Ovary (tissue), 9 donors: Measurements from ENCODE around the gene ST7. TPM values are rescaled to one million over a fixed set of nuclear protein-coding genes. Genes with fewer than 3 reads are reported as not detected.

ENCODE experiments used
- DNase-seq, 5 donors: peaks; one replicate each; pipeline ENCODE4 v3.0.0-alpha.2; 2019 to 2020
- H3K27ac ChIP-seq, 2 donors: fragments of 200-600 bp; one replicate each; pipeline versions ENCODE4 v1.5.1 to v1.8.0; 2019 to 2022
- H3K27me3 ChIP-seq: fragments of 200-600 bp; one replicate; pipeline ENCODE4 v1.8.0; 2022
- H3K36me3 ChIP-seq: fragments of 200-600 bp; sonication (generic); one replicate; pipeline ENCODE4 v1.5.1; 2019
- H3K4me1 ChIP-seq: one replicate; pipeline ENCODE4 v1.8.1; 2013; ENCODE audit warnings: mild to moderate bottlenecking, moderate library complexity; ENCODE audit not compliant: insufficient read depth
- H3K4me3 ChIP-seq: fragments of 200-600 bp; sonication (generic); one replicate; pipeline ENCODE4 v1.5.1; 2017
- H3K9me3 ChIP-seq, 2 donors: fragments of 200-600 bp in 1 of 2; sonication (generic) in 1 of 2; one replicate each; pipeline versions ENCODE4 v1.5.1 to v1.8.1; 2013 to 2019; ENCODE audit warnings: mild to moderate bottlenecking in 1 of 2, moderate library complexity in 1 of 2
- EP300 ChIP-seq: sonication (generic); formaldehyde crosslinking; IDR thresholded peaks from one replicate; pipeline ENCODE4 v1.6.1; 2017; ENCODE audit warnings: antibody characterized with exemption
- POLR2A ChIP-seq: fragments of 450-650 bp; IDR thresholded peaks from one replicate; pipeline ENCODE4 v1.6.1; 2017; ENCODE audit warnings: antibody characterized with exemption, mild to moderate bottlenecking, moderate library complexity
- WGBS, 3 donors: extraction: QIAGEN DNeasy Blood & Tissue Kit in 1 of 3; methylation state at CpG; one replicate each; pipeline versions ENCODE4 v1.1.5 to v1.1.7; 2013 to 2017; 5-methylcytosine and 5-hydroxymethylcytosine counted together
- intact Hi-C, 4 donors: fragments of 100-400 bp; cut with DNase I; formaldehyde crosslinking; loops; one replicate each; pipeline versions ENCODE4 v1.11.0 to v1.15.1; 2022 to 2023
- polyA plus RNA-seq, 2 donors: library from polyadenylated mRNA; stranded (reverse); fragments of 200-250 nt in 1 of 2; fragments of 350-450 nt in 1 of 2; fragmentation: Illumina TruSeq in 1 of 2; extraction: RNeasy Lipid Tissue Mini Kit (QIAGEN cat#74804) in 1 of 2; gene quantifications; one replicate each; pipeline ENCODE4 v1.2.3, GENCODE V29; 2013 to 2014
- total RNA-seq, 7 donors: library from RNA; depleted of rRNA in 2 of 7; stranded (reverse); fragments of >200 nt in 2 of 7; fragmentation: NEBNext Ultra II Directional in 3 of 7; extraction: Animal tissue kit (Norgen Biotek cat#: 25700) in 3 of 7; gene quantifications; one replicate each; pipeline versions ENCODE4 v1.1.0 to v1.2.4, GENCODE V29; 2016 to 2023
- TF ChIP-seq, protein P1 (sequence below), 3 donors: fragments of 450-650 bp in 2 of 3; fragments of 200-600 bp in 1 of 3; IDR thresholded peaks; one replicate each; pipeline versions ENCODE4 v1.5.1 to v1.8.0; 2016 to 2022; ENCODE audit warnings: antibody characterized with exemption in 3 of 3, mild to moderate bottlenecking in 1 of 3
- donor health status: DM: no; HTN: no; CAD: no; lungs with moderate emphysema.
- donor health status: DM: no; HTN: no; CAD: no.
- donor health status: Bipolar disorder and iron deficiency.
- donor health status: DM: yes; HTN: yes; CAD: no.
- donor health status: DM: no; HTN: no; CAD: no.
- donor health status: DM: yes; HTN: yes; CAD: no.

The ST7 gene
- total and polyA plus RNA-seq, 9 donors: 14.1 to 37.7 (median 18.8) TPM

DNA sequence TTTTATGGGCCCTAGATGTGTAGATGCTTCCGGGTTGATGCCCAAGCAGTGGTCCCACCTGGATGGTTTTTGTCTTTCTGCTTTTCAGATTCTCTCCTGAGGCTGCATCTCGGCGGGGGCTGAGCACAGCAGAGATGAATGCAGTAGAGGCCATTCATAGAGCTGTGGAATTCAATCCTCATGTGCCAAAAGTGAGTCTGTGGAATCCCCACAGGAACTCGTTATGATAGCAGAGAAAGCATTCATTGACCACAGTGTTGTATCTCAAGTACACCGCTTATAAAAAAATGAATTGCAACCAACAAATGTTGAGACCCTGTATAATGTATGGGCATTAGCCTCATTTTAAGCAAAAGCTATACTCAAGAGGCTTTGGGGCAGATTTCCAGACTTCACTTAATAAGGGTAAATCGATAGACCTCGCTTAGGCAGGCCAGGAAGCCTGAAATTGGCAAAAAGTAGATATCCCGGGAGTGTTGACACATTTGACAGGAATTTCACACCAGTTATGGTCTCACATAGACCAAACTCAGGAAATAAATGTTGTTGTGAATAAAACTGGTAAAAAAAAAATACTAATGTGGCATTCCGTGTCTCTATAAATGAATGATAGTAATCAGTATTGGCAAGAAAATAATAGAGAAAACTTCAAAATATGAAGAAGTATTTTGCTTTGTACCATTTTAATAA lies 237.6 kb downstream of the ST7 start:
- Histone ChIP-seq H3K4me1 (no peaks in the 10 kb centered on the region), H3K27me3 (no peaks in the 10 kb centered on the region), H3K4me3 (no peak overlapping the region), H3K27ac (no peak overlapping the region), H3K9me3 (no peaks in the 10 kb centered on the region), H3K36me3 (no peaks in the 10 kb centered on the region)
- no peak for DNase-seq
- WGBS, 3 donors: 85 to 95% (median 91%) methylated on average over 9 of the region's 9 CpGs
- intact Hi-C loops: no loop called here
- TF ChIP-seq EP300 (no peak), POLR2A (no peak)
- TF ChIP-seq, protein P1, sequence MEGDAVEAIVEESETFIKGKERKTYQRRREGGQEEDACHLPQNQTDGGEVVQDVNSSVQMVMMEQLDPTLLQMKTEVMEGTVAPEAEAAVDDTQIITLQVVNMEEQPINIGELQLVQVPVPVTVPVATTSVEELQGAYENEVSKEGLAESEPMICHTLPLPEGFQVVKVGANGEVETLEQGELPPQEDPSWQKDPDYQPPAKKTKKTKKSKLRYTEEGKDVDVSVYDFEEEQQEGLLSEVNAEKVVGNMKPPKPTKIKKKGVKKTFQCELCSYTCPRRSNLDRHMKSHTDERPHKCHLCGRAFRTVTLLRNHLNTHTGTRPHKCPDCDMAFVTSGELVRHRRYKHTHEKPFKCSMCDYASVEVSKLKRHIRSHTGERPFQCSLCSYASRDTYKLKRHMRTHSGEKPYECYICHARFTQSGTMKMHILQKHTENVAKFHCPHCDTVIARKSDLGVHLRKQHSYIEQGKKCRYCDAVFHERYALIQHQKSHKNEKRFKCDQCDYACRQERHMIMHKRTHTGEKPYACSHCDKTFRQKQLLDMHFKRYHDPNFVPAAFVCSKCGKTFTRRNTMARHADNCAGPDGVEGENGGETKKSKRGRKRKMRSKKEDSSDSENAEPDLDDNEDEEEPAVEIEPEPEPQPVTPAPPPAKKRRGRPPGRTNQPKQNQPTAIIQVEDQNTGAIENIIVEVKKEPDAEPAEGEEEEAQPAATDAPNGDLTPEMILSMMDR (IDR thresholded peaks at IDR 0.05): no peak

GRCh38 chr7:117192108-117192507 lies 238.8 kb downstream of the ST7 start:
- Histone ChIP-seq H3K4me3 (no peak overlapping the region), H3K27ac (no peak overlapping the region), H3K4me1 (no peaks in the 10 kb centered on the region), H3K36me3 (no peaks in the 10 kb centered on the region), H3K9me3 (no peaks in the 10 kb centered on the region), H3K27me3 (no peaks in the 10 kb centered on the region)
- TF ChIP-seq EP300: no peak
- TF ChIP-seq, protein P1 (IDR thresholded peaks at IDR 0.05): no peak
- no peak for TF ChIP-seq POLR2A
- DNase-seq: no peak
- WGBS, 3 donors: 88 to 96% (median 93%) methylated on average over 1 of the region's 1 CpG
- intact Hi-C loops: no loop called here

GRCh38 chr7:117193564-117193963 lies 240.3 kb downstream of the ST7 start:
- H3K27me3 ChIP-seq: no peaks in the 10 kb centered on the region
- H3K9me3 ChIP-seq: no peaks in the 10 kb centered on the region
- intact Hi-C loops: no loop called here
- DNase-seq: no peak
- H3K4me3 ChIP-seq: no peak overlapping the region
- 87 to 94% (median 88%) methylated on average over 2 of the region's 2 CpGs for WGBS, 3 donors
- H3K36me3 ChIP-seq: no peaks in the 10 kb centered on the region
- TF ChIP-seq EP300 (no peak), POLR2A (no peak)
- TF ChIP-seq, protein P1 (IDR thresholded peaks at IDR 0.05): no peak
- H3K27ac ChIP-seq: no peak overlapping the region
- no peaks in the 10 kb centered on the region for H3K4me1 ChIP-seq

GRCh38 chr7:117194445-117194844 lies 241.1 kb downstream of the ST7 start:
- no peaks in the 10 kb centered on the region for H3K9me3 ChIP-seq
- no peak overlapping the region for H3K4me3 ChIP-seq
- H3K27me3 ChIP-seq: no peaks in the 10 kb centered on the region
- no peaks in the 10 kb centered on the region for H3K4me1 ChIP-seq
- WGBS, 3 donors: 89 to 92% (median 90%) methylated on average over 2 of the region's 2 CpGs
- intact Hi-C loops: no loop called here
- H3K36me3 ChIP-seq: no peaks in the 10 kb centered on the region
- TF ChIP-seq EP300 (no peak), POLR2A (no peak)
- TF ChIP-seq, protein P1 (IDR thresholded peaks at IDR 0.05): no peak
- no peak overlapping the region for H3K27ac ChIP-seq
- DNase-seq: no peak
